Skeletal muscle satellite cell (primary cell): ENCODE results near the gene KIF5A.
A peak's percentile ranks its signal among the peaks of the same experiment; 100 is the strongest.
"Not testable (repeated sequence)": the region's sequence is repeated elsewhere in the genome, so short reads cannot be mapped to it uniquely, and the experiment has no call there.

Source experiments
- H3K27me3 ChIP-seq: 2 replicates; pipeline ENCODE4 v1.7.0; 2013; ENCODE audit warnings: low read length; ENCODE audit not compliant: control insufficient read depth, insufficient read depth
- H3K36me3 ChIP-seq: 2 replicates; pipeline ENCODE4 v1.7.0; 2013; ENCODE audit warnings: mild to moderate bottlenecking, control low read depth, low read length; ENCODE audit not compliant: insufficient read depth
- H3K4me1 ChIP-seq: 2 replicates; pipeline ENCODE4 v1.7.0; 2013; ENCODE audit warnings: low read length; ENCODE audit not compliant: control insufficient read depth, insufficient read depth
- H3K4me2 ChIP-seq: 2 replicates; pipeline ENCODE4 v1.7.0; 2013; ENCODE audit warnings: mild to moderate bottlenecking, low read length
- H3K4me3 ChIP-seq: 2 replicates; pipeline ENCODE4 v1.7.0; 2013; ENCODE audit warnings: low read length
- H3K9ac ChIP-seq: 2 replicates; pipeline ENCODE4 v1.7.0; 2013; ENCODE audit warnings: mild to moderate bottlenecking, low read depth, low read length, moderate library complexity
- H3K9me3 ChIP-seq: replicated peaks from 2 replicates; pipeline ENCODE4 v1.7.0; 2013; ENCODE audit warnings: mild to moderate bottlenecking, control low read depth, low read length

The KIF5A gene

GRCh38 chr12:57614178-57614947 is 64.5 kb downstream of the KIF5A start:
- Histone ChIP-seq H3K9me3 (no peaks in the 10 kb centered on the region), H3K4me2 (no peak overlapping the region), H3K36me3 (no peaks in the 10 kb centered on the region), H3K27me3 (peaks cover 27% of the 10 kb centered on the region), H3K4me3 (no peak overlapping the region), H3K9ac (no peak overlapping the region), H3K4me1 (peaks cover 10% of the 10 kb centered on the region)

DNA sequence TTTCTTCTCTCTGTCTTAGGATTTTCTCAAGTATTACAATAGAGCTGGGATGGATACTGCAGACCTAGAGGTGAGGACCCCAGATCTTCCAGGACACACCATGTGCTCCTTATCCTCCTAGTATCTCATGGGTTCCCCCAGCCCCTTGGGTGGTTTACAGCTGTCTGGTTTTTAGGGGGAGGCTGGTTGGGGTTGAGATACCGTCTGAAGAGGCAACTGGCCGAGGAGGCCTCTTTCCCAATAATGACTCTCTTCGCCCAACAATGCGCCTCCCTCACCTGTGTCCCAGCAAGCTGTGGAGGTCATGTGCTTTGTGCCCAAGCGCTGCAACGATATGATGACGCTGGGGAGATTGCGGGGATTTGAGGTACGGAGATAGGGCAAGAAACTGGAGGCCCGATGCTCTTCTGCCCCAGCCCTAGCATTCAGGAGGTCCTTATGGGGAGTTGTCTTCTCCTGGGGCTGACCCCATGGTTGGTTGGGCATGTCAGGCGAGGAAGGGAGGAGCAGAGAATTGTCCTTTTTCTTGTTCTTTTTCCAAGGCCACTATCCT is 65.2 kb downstream of the KIF5A start:
- Histone ChIP-seq H3K9me3 (no peaks in the 10 kb centered on the region), H3K4me3 (no peak overlapping the region), H3K4me1 (peaks cover 10% of the 10 kb centered on the region), H3K36me3 (no peaks in the 10 kb centered on the region), H3K27me3 (peaks cover 33% of the 10 kb centered on the region), H3K4me2 (no peak overlapping the region), H3K9ac (no peak overlapping the region)

DNA sequence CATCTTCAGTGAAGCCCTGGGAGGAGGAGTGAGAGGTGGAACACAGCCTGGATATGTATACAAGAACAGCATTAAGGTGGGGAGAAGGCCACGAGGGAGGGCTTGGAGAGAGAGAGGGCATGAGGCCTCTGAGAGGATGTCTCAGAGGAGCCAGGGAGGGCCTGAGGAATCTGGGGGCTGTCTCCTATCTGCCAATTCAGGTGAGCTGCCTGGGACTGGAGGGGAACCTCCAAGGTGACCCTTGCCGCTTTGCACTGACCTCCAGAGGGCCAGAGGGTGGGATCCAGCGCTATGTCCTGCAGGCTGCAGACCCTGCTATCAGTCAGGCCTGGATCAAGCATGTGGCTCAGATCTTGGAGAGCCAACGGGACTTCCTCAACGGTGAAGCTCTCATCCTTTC is 65.8 kb downstream of the KIF5A start:
- Histone ChIP-seq H3K4me1 (peaks cover 10% of the 10 kb centered on the region), H3K4me2 (no peak overlapping the region), H3K9me3 (no peaks in the 10 kb centered on the region), H3K9ac (no peak overlapping the region), H3K27me3 (peaks cover 36% of the 10 kb centered on the region), H3K36me3 (no peaks in the 10 kb centered on the region), H3K4me3 (no peak overlapping the region)

- peaks cover 13% of the 10 kb centered on the region for H3K4me1 ChIP-seq
- H3K4me3 ChIP-seq: no peak overlapping the region
- no peaks in the 10 kb centered on the region for H3K9me3 ChIP-seq
- no peaks in the 10 kb centered on the region for H3K36me3 ChIP-seq
- no peak overlapping the region for H3K9ac ChIP-seq
- H3K4me2 ChIP-seq: no peak overlapping the region
- peaks cover 41% of the 10 kb centered on the region for H3K27me3 ChIP-seq
Measured at GRCh38 chr12:57616383-57617101, 66.7 kb downstream of the KIF5A start.

- Histone ChIP-seq H3K36me3 (no peaks in the 10 kb centered on the region), H3K27me3 (peaks cover 49% of the 10 kb centered on the region), H3K4me1 (peaks cover 15% of the 10 kb centered on the region), H3K4me2 (no peak overlapping the region), H3K9ac (no peak overlapping the region), H3K9me3 (no peaks in the 10 kb centered on the region), H3K4me3 (no peak overlapping the region)
Measured at GRCh38 chr12:57617942-57618341, 68.1 kb downstream of the KIF5A start.

DNA sequence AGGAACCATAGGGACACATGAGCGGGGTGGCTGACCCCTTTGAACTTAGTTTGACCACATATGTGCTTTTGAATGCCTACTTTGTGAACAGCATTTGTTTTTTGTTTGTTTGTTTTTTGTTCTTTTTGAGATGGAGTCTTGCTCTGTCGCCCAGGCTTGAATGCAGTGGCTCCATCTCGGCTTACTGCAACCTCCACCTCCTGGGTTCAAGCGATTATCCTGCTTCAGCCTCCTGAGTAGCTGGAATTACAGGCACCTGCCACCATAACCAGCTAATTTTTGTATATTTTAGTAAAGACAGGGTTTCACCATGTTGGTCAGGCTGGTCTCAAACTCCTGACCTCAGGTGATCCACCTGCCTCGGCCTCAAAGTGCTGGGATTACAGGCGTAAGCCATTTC is 68.6 kb downstream of the KIF5A start:
- Histone ChIP-seq H3K4me1 (peaks cover 15% of the 10 kb centered on the region), H3K27me3 (peaks cover 54% of the 10 kb centered on the region)
- H3K9ac ChIP-seq, H3K4me3 ChIP-seq, H3K9me3 ChIP-seq, H3K36me3 ChIP-seq, H3K4me2 ChIP-seq: not testable (repeated sequence)

DNA sequence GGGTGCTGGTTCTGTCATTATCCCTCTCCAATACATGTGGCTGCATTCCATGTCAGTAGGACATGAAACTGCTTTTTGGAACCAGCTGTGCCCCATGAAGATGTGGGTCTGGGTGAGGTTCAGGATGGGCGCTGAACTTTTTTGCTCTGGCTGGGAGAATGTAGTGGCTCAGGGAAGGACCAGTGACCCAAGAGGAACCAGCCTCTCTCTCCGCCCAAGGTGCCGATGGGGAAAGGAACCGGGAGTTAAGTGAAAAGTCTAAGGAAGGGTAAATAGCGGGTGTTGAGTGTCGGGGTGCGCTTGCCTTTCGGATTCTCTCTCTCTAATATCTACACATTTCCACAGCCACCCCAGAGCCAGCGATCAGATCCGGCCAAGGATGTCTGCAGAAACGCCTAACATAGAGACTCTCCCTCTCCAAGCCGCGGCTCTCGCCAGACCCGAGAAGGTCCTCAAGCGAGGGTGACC is 69.2 kb downstream of the KIF5A start:
- Histone ChIP-seq H3K9ac (no peak overlapping the region), H3K4me3 (no peak overlapping the region), H3K9me3 (no peaks in the 10 kb centered on the region), H3K27me3 (peaks cover 60% of the 10 kb centered on the region), H3K36me3 (no peaks in the 10 kb centered on the region), H3K4me1 (peaks cover 15% of the 10 kb centered on the region), H3K4me2 (no peak overlapping the region)

GRCh38 chr12:57619434-57620244 is 69.8 kb downstream of the KIF5A start:
- no peaks in the 10 kb centered on the region for H3K36me3 ChIP-seq
- no peak overlapping the region for H3K4me3 ChIP-seq
- peaks cover 15% of the 10 kb centered on the region for H3K4me1 ChIP-seq
- H3K4me2 ChIP-seq: peak overlapping the region; percentile 42
- H3K27me3 ChIP-seq: peaks cover 66% of the 10 kb centered on the region
- H3K9me3 ChIP-seq: no peaks in the 10 kb centered on the region
- H3K9ac ChIP-seq: no peak overlapping the region

- H3K36me3 ChIP-seq: no peaks in the 10 kb centered on the region
- peaks cover 15% of the 10 kb centered on the region for H3K4me1 ChIP-seq
- no peak overlapping the region for H3K9ac ChIP-seq
- H3K27me3 ChIP-seq: peaks cover 73% of the 10 kb centered on the region
- H3K9me3 ChIP-seq: no peaks in the 10 kb centered on the region
- no peak overlapping the region for H3K4me3 ChIP-seq
- H3K4me2 ChIP-seq: no peak overlapping the region
Measured at GRCh38 chr12:57620245-57620935, 70.5 kb downstream of the KIF5A start.

- Histone ChIP-seq H3K4me2 (peak overlapping the region; percentile 95), H3K9ac (no peak overlapping the region), H3K9me3 (no peaks in the 10 kb centered on the region), H3K4me1 (peaks cover 15% of the 10 kb centered on the region), H3K36me3 (no peaks in the 10 kb centered on the region), H3K27me3 (peaks cover 79% of the 10 kb centered on the region), H3K4me3 (peak overlapping the region; percentile 72)
Measured at GRCh38 chr12:57620936-57621496, 71.2 kb downstream of the KIF5A start.
